A549 (cell line): Measurements from ENCODE around the gene BRD1. TPM values are rescaled to one million over a fixed set of nuclear protein-coding genes. Genes with fewer than 3 reads are reported as not detected.

Source experiments
- ATAC-seq, 2 experiments: fragments of 200-7000 bp in 1 of 2; fragments of >200 bp in 1 of 2; cut with Nextera tagmentation in 1 of 2; cut with Tn5 transposase in 1 of 2; 3 replicates each; pipeline versions ENCODE4 v1.8.0 to v1.9.1; 2018 to 2020; ENCODE audit warnings: mild to moderate bottlenecking in 1 of 2, moderate library complexity in 1 of 2
- CTCF ChIA-PET: fragments of 300-600 bp; sonication (Branson Sonifier 250); formaldehyde crosslinking; extraction: SDS; loops from one replicate; lab custom pipeline; 2021; ENCODE audit warnings: antibody characterized with exemption, inconsistent platforms; lab: Yijun Ruan, JAX
- POLR2A ChIA-PET: fragments of 350-600 bp; formaldehyde crosslinking; extraction: SDS; loops from one replicate; lab custom pipeline; 2021; ENCODE audit warnings: antibody characterized with exemption, inconsistent platforms; lab: Yijun Ruan, JAX
- DNase-seq, 2 experiments: peaks; one replicate each; pipeline versions ENCODE4 v3.0.0 to v3.0.0-alpha.2; 2011 to 2016; ENCODE audit warnings: low read depth in 1 of 2, low spot score in 1 of 2
- FAIRE-seq: peaks from 2 replicates; lab custom pipeline; 2011; peaks lifted over from hg19 to GRCh38; lab: Jason Lieb, UNC
- H3K27ac ChIP-seq, 2 experiments: fragments of >200 bp; sonication (Bioruptor Twin); formaldehyde crosslinking; 3 replicates each; pipeline ENCODE4 v1.5.1; 2016 to 2017
- H3K4me1 ChIP-seq: fragments of >200 bp; sonication (Bioruptor Twin); formaldehyde crosslinking; 3 replicates; pipeline ENCODE4 v1.6.1; 2016
- H3K4me2 ChIP-seq: fragments of >200 bp; sonication (Bioruptor Twin); formaldehyde crosslinking; 3 replicates; pipeline ENCODE4 v1.6.1; 2016
- H3K4me3 ChIP-seq: fragments of >200 bp; sonication (Bioruptor Twin); formaldehyde crosslinking; 3 replicates; pipeline ENCODE4 v1.5.1; 2016
- H3K9me3 ChIP-seq: fragments of >200 bp; sonication (Bioruptor Twin); formaldehyde crosslinking; 3 replicates; pipeline ENCODE4 v1.6.1; 2016
- ATOH8 ChIP-seq: fragments of 250-450 bp; sonication (Bioruptor Pico); IDR thresholded peaks from 2 replicates; pipeline ENCODE4 v1.5.0; 2020; ENCODE audit warnings: low read depth, mild to moderate bottlenecking, moderate library complexity
- BHLHE40 ChIP-seq: IDR thresholded peaks from 2 replicates; pipeline ENCODE4 v1.6.1; 2012; ENCODE audit warnings: low read depth, low read length, inconsistent platforms
- CBX2 ChIP-seq: fragments of 200-600 bp; sonication (generic); IDR thresholded peaks from 2 replicates; pipeline ENCODE4 v1.6.1; 2016; ENCODE audit warnings: low read depth, mild to moderate bottlenecking, borderline replicate concordance
- CBX8 ChIP-seq: fragments of 200-600 bp; sonication (generic); IDR thresholded peaks from 2 replicates; pipeline ENCODE4 v1.6.1; 2016
- CHD2 ChIP-seq: fragments of 150-350 bp; IDR thresholded peaks from 2 replicates; pipeline ENCODE4 v1.6.1; 2014; ENCODE audit warnings: low read length; ENCODE audit not compliant: partially characterized antibody
- ESRRA ChIP-seq: fragments of 150-350 bp; IDR thresholded peaks from 2 replicates; pipeline ENCODE4 v1.6.1; 2014; ENCODE audit warnings: mild to moderate bottlenecking, low read length, borderline replicate concordance
- FOSL2 ChIP-seq, 2 experiments: fragments of 450-650 bp in 1 of 2; fragments of >200 bp in 1 of 2; sonication (Bioruptor Twin) in 1 of 2; formaldehyde crosslinking; IDR thresholded peaks; 2 replicates each; pipeline versions ENCODE4 v1.5.0 to v1.6.1; 2016 to 2020; ENCODE audit warnings: mild to moderate bottlenecking in 1 of 2, moderate library complexity in 1 of 2
- HDAC2 ChIP-seq: fragments of 200-600 bp; sonication (generic); IDR thresholded peaks from 2 replicates; pipeline ENCODE4 v1.6.1; 2016
- HOXA7 ChIP-seq: fragments of 250-450 bp; sonication (Bioruptor Pico); IDR thresholded peaks from 2 replicates; pipeline ENCODE4 v1.5.0; 2020; ENCODE audit warnings: mild to moderate bottlenecking, moderate library complexity
- HOXB5 ChIP-seq: fragments of 250-450 bp; sonication (Bioruptor Pico); IDR thresholded peaks from 2 replicates; pipeline ENCODE4 v1.5.0; 2020; ENCODE audit warnings: mild to moderate bottlenecking, moderate library complexity
- JUN ChIP-seq, 2 experiments: fragments of >200 bp; sonication (Bioruptor Twin); formaldehyde crosslinking; IDR thresholded peaks; 2 replicates in 1 of 2; 3 replicates in 1 of 2; pipeline ENCODE4 v1.6.1; 2016 to 2017
- KDM1A ChIP-seq: fragments of 200-600 bp; sonication (generic); IDR thresholded peaks from 2 replicates; pipeline ENCODE4 v1.6.1; 2016; ENCODE audit warnings: low read depth, mild to moderate bottlenecking
- MAX ChIP-seq: IDR thresholded peaks from 2 replicates; pipeline ENCODE4 v1.6.1; 2012
- MYC ChIP-seq: IDR thresholded peaks from 2 replicates; pipeline ENCODE4 v1.6.1; 2012; ENCODE audit warnings: mild to moderate bottlenecking, inconsistent platforms, low read length, improper control_type of control experiment, borderline replicate concordance
- NFE2L2 ChIP-seq: fragments of 150-350 bp; conservative IDR thresholded peaks from 2 replicates; pipeline ENCODE4 v1.6.1; 2014; ENCODE audit warnings: low read length
- NR3C1 ChIP-seq: fragments of >200 bp; sonication (Bioruptor Twin); formaldehyde crosslinking; IDR thresholded peaks from 3 replicates; pipeline ENCODE4 v1.6.1; 2017
- PBX3 ChIP-seq: IDR thresholded peaks from 2 replicates; pipeline ENCODE4 v1.6.1; 2012
- POLR2A ChIP-seq: IDR thresholded peaks from 2 replicates; pipeline ENCODE4 v1.6.1; 2012; ENCODE audit warnings: mild to moderate bottlenecking, low read length
- SMC3 ChIP-seq: fragments of >200 bp; sonication (Bioruptor Twin); formaldehyde crosslinking; IDR thresholded peaks from 3 replicates; pipeline ENCODE4 v1.6.1; 2018; ENCODE audit warnings: inconsistent platforms
- ZFP36 ChIP-seq: fragments of 450-650 bp; IDR thresholded peaks from 2 replicates; pipeline ENCODE4 v1.6.1; 2014; ENCODE audit warnings: borderline replicate concordance; ENCODE audit not compliant: partially characterized antibody
- ZSCAN20 ChIP-seq: fragments of 250-450 bp; sonication (Bioruptor Pico); IDR thresholded peaks from 2 replicates; pipeline ENCODE4 v1.8.0; 2022; ENCODE audit warnings: mild to moderate bottlenecking, moderate library complexity
- WGBS: methylation state at CpG from one replicate; pipeline ENCODE4 v1.1.6; 2017; ENCODE audit errors: missing lambda C conversion rate; 5-methylcytosine and 5-hydroxymethylcytosine counted together
- polyA plus RNA-seq, 4 experiments: library from polyadenylated mRNA; depleted of rRNA in 3 of 4; stranded (reverse); fragments of >200 nt; fragmentation: RNase III in 1 of 4; extraction: RNeasy Plus Mini Kit Qiagen cat#74134 plus additional on column Dnase treatment in 1 of 4; gene quantifications; 2 replicates in 3 of 4; 3 replicates in 1 of 4; pipeline ENCODE4 v1.2.3, GENCODE V29; 2011 to 2017

The BRD1 gene
- polyA plus RNA-seq, 2 of the 4 experiments (the other 2 are of a cell fraction): 3.7 to 11.5 TPM

DNA sequence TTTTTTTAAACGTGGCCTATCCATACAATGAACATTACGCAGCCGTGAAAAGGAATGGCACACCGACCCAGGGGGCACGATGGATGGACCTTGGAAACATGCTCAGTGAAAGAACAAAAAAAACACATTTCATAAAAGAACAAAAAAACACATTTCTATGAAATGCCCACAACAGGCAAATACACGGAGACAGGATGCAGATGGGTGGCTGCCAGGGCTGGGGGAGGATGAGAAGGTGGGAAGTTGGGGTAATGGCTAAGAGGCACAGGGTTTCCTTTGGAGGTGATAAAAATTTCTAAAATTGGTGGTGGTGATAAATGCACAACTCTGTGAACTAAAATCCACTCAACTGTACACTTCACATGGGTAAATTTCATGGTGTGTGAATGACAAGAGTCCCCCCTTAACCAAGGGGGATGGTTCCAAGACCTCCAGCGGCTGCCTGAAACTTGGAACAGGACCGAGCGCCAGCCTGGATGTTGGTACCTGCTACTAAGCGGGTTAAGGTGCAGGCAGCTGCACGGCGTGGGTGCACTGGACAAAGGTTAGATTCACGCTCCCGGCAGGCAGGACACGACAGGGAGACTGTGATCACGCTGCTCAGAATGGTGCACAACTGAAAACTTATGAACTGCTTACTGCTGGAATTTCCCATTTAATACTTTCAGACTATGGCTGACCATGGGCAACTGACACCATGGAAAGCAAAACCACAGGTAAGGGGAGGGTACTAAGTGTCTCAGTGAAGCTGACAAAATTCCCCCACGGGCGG is 16.5 kb downstream of the BRD1 start (continued):
- TF ChIP-seq HDAC2 (no peak), MYC (no peak), POLR2A (no peak), JUN (IDR thresholded peaks at IDR 0.05) (no peak), ATOH8 (no peak), FOSL2 (IDR thresholded peaks at IDR 0.05) (no peak), FOSL2 (CRISPR knock-in tag; IDR thresholded peaks at IDR 0.05) (no peak)

GRCh38 chr22:49810363-49811019 is 17.2 kb downstream of the BRD1 start:
- Histone ChIP-seq H3K4me2 (no peak overlapping the region), H3K4me1 (peaks cover 11% of the 10 kb centered on the region; the same call in 1 of the 3 replicates), H3K27ac (no peak overlapping the region), H3K4me3 (no peak overlapping the region), H3K9me3 (no peaks in the 10 kb centered on the region)
- TF ChIP-seq MAX (no peak), PBX3 (no peak), NFE2L2 (0 out of 2 replicates have a peak, but pooled peaks have one; percentile 28)
- ChIA-PET POLR2A (no interaction called here), CTCF (no interaction called here)
- no peak for FAIRE-seq
- DNase-seq: no peak
- no peak for ATAC-seq
- WGBS: 86% methylated on average over 5 of the region's 5 CpGs

GRCh38 chr22:49807780-49808708 is 19.6 kb downstream of the BRD1 start:
- no peak overlapping the region for H3K27ac ChIP-seq
- TF ChIP-seq CBX2 (no peak), JUN (IDR thresholded peaks at IDR 0.05) (no peak), NR3C1 (no peak), ZSCAN20 (CRISPR knock-in tag) (no peak), NFE2L2 (no peak), KDM1A (no peak), BHLHE40 (no peak), ZFP36 (no peak), CBX8 (no peak), ESRRA (no peak), HOXA7 (CRISPR knock-in tag) (no peak), CHD2 (no peak), ATOH8 (no peak), SMC3 (no peak), HOXB5 (no peak)
- H3K9me3 ChIP-seq: no peaks in the 10 kb centered on the region
- H3K4me1 ChIP-seq: peaks cover 9% of the 10 kb centered on the region; the same call in 1 of the 3 replicates
- no peak for FAIRE-seq
- ChIA-PET POLR2A (no interaction called here), CTCF (no interaction called here)
- DNase-seq: no peak
- no peak overlapping the region for H3K4me2 ChIP-seq
- no peak for ATAC-seq
- WGBS: 93% methylated on average over 14 of the region's 14 CpGs
- H3K4me3 ChIP-seq: no peak overlapping the region
